ENCODE data around the gene DENND5A. TPM values are rescaled to one million over a fixed set of nuclear protein-coding genes. Genes with fewer than 3 reads are reported as not detected.
"Not testable (repeated sequence)": the region's sequence is repeated elsewhere in the genome, so short reads cannot be mapped to it uniquely, and the experiment has no call there.

DENND5A gene
- total RNA-seq, 1 donor from 2014 or later = 76.0 TPM

DNA sequence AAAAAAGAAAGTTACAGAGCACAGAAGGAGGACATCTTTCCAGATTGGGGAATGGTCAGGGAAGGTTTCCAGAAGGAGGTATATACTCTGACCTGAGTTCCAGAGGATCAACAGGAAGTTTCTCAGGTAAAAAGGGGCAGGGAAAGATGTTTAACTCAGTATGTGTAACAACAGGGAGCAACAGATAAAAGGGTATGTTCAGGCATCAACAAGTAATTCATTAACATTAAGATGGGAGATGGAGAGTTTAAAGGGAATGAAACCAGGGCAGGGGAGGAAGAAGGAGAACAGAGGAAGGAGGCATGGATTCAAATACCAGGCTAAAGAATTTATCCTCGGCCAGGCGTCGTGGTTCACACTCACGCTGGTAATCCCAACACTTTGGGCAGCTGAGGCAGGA is 2.5 kb upstream of the DENND5A start:
- Mint-ChIP-seq H3K4me3 (no peak overlapping the region), H3K36me3 (peaks cover 5% of the 10 kb centered on the region), H3K27ac (no peak overlapping the region), H3K4me1 (ENCODE audit: unreplicated experiment) (peaks cover 28% of the 10 kb centered on the region), H3K9me3 (peaks cover 3% of the 10 kb centered on the region), H3K27me3 (no peaks in the 10 kb centered on the region)
- DNase-seq (ENCODE audit: extremely low spot score, unreplicated experiment) = peak; percentile 22
- TF ChIP-seq, protein P1, sequence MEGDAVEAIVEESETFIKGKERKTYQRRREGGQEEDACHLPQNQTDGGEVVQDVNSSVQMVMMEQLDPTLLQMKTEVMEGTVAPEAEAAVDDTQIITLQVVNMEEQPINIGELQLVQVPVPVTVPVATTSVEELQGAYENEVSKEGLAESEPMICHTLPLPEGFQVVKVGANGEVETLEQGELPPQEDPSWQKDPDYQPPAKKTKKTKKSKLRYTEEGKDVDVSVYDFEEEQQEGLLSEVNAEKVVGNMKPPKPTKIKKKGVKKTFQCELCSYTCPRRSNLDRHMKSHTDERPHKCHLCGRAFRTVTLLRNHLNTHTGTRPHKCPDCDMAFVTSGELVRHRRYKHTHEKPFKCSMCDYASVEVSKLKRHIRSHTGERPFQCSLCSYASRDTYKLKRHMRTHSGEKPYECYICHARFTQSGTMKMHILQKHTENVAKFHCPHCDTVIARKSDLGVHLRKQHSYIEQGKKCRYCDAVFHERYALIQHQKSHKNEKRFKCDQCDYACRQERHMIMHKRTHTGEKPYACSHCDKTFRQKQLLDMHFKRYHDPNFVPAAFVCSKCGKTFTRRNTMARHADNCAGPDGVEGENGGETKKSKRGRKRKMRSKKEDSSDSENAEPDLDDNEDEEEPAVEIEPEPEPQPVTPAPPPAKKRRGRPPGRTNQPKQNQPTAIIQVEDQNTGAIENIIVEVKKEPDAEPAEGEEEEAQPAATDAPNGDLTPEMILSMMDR (conservative IDR thresholded peaks at IDR 0.05) = no peak

DNA sequence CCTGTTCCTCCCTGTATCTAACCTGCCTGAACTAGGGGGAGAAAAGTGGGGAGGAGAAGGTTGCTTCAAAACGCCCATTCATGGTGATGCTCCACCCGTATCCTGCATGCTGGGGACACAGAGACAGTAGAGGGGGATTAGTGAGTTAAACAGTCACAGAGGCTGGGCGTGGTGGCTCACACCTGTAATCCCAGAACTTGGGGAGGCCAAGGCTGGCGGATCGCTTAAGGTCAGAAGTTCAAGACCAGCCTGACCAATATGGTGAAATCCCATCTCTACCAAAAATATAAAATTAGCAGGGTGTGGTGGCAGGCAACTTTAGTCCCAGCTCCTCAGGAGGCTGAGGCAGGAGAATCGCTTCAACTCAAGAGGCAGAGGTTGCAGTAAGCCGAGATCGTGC is 1.8 kb upstream of the DENND5A start:
- TF ChIP-seq, protein P1 (conservative IDR thresholded peaks at IDR 0.05) = no peak
- H3K27me3 Mint-ChIP-seq = no peaks in the 10 kb centered on the region
- H3K4me1 Mint-ChIP-seq (ENCODE audit: unreplicated experiment) = peaks cover 31% of the 10 kb centered on the region
- H3K9me3 Mint-ChIP-seq = peaks cover 3% of the 10 kb centered on the region
- no peak overlapping the region for H3K4me3 Mint-ChIP-seq
- DNase-seq (ENCODE audit: extremely low spot score, unreplicated experiment) = no peak
- H3K27ac Mint-ChIP-seq = no peak overlapping the region
- H3K36me3 Mint-ChIP-seq = peaks cover 5% of the 10 kb centered on the region

DNA sequence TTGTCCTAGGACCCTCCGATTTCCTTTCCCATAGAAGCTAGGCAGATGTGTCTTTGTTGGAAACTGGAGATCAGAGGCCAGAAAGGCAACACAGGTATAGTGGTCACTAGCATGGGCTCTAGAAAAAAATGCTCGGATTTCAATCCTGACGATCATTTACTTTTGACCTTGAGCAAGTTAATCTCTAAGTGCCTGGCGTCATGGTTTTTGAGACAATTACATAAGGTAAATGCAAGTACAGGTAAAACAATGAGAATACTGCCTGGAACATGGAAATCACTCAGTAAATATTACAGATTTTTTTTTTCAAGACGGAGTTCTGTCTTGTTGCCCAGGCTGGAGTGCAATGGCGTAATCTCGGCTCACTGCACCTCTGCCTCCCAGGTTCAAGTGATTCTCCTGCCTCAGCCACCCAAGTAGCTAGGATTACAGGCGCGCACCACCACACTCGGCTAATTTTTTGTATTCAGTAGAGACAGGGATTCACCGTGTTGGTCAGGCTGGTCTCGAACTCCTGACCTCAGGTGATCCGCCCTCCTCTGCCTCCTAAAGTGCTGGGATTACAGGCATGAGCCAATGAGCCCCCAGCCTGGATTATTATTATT is 1.1 kb upstream of the DENND5A start:
- no peak for DNase-seq (ENCODE audit: extremely low spot score, unreplicated experiment)
- Mint-ChIP-seq H3K27me3 (no peaks in the 10 kb centered on the region), H3K27ac (peak overlapping the region; percentile 92), H3K4me1 (ENCODE audit: unreplicated experiment) (peaks cover 37% of the 10 kb centered on the region), H3K36me3 (peaks cover 5% of the 10 kb centered on the region), H3K9me3 (peaks cover 3% of the 10 kb centered on the region), H3K4me3 (peak overlapping the region; percentile 91)
- TF ChIP-seq, protein P1 (conservative IDR thresholded peaks at IDR 0.05) = no peak

DNA sequence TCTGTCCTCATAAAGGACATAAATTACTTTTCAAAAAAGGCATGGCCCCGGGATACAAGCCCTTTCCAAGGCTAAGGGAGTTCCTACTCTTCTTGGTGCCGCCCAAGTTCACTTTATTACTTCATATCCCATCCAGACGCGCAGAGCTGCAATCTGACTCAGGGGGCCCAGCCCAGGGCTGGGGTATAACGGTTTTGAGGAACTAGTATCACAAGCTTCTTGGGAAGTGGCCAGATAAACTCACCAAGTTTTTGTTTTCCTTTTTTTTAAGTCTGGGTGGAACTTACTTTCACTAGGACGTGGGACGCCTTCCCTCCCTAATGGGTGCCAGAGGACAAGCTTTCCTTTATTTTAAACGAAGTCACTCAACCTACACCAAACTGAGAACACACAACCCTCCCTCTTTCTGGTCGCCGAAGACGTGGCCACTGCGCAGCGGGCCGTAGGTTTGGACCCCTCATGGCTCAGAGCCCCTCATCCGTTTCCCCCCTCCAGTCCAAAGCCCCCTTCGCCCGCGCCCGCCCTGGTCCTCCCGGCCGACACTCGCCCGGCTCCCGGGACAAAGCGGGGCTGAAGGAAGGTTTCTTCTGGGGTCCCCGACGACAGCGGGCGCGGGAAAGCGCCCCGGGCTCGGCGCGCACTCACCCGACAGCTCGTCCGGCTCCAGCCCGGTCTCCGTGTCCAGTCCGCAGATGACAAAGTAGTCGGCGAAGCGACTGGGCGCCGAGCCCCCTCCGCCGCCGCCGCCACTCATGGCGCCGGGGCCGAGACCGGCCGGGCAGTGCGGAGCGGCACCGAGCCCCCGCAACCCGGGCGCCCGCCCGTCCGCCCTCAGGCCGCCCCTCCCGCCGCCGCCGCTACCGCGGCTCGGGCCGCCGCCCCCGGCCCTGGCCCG is 587 bp downstream of the DENND5A start:
- H3K9me3 Mint-ChIP-seq = no peaks in the 10 kb centered on the region
- peak; percentile 69 for DNase-seq (ENCODE audit: extremely low spot score, unreplicated experiment)
- no peaks in the 10 kb centered on the region for H3K27me3 Mint-ChIP-seq
- peak overlapping the region; percentile 85 for H3K27ac Mint-ChIP-seq
- TF ChIP-seq, protein P1 (conservative IDR thresholded peaks at IDR 0.05) = no peak
- peaks cover 5% of the 10 kb centered on the region for H3K36me3 Mint-ChIP-seq
- peaks cover 42% of the 10 kb centered on the region for H3K4me1 Mint-ChIP-seq (ENCODE audit: unreplicated experiment)
- H3K4me3 Mint-ChIP-seq = peak overlapping the region; percentile 90

DNA sequence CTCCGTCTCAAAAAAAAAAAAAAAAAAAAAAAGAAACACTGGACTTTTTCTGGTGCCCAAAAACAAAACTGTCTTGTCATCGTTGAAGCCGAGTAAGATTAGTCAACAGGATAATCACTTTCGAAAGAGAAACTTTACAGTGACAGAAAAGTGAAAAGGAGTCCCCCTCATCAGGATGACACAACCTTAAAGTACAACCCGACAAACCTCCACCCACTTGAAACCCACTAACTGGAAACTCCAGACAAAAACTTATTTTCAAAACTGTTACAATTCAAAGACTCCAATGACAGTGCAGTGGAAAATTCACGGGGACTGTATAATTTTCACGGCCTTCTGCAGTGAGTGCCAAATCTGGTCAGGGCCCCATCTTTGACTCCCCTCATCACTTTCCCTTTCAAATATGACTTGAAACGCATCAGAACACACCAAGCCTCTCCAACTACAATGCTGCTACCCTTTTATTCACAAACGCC is 1.3 kb downstream of the DENND5A start:
- Mint-ChIP-seq H3K27me3 (no peaks in the 10 kb centered on the region), H3K9me3 (no peaks in the 10 kb centered on the region), H3K4me3 (peak overlapping the region; percentile 90), H3K27ac (peak overlapping the region; percentile 85), H3K36me3 (peaks cover 5% of the 10 kb centered on the region), H3K4me1 (ENCODE audit: unreplicated experiment) (peaks cover 40% of the 10 kb centered on the region)
- no peak for DNase-seq (ENCODE audit: extremely low spot score, unreplicated experiment)
- TF ChIP-seq, protein P1 (conservative IDR thresholded peaks at IDR 0.05) = no peak

GRCh38 chr11:9260838-9261146 is 4.4 kb downstream of the DENND5A start:
- H3K27me3 Mint-ChIP-seq; H3K9me3 Mint-ChIP-seq; DNase-seq (ENCODE audit: extremely low spot score, unreplicated experiment): not testable (repeated sequence)
- peaks cover 33% of the 10 kb centered on the region for H3K4me1 Mint-ChIP-seq (ENCODE audit: unreplicated experiment)
- H3K4me3 Mint-ChIP-seq = peak overlapping the region; percentile 31
- H3K27ac Mint-ChIP-seq = peak overlapping the region; percentile 11
- H3K36me3 Mint-ChIP-seq = peaks cover 16% of the 10 kb centered on the region
